ENCODE data around the gene ID3.

GRCh38 chr1:23515905-23516304 is 43.4 kb downstream of the ID3 start:
- no peak for TF ChIP-seq EZH2 (IDR thresholded peaks at IDR 0.05)
- TF ChIP-seq EZH2phosphoT487 (IDR thresholded peaks at IDR 0.05) = no peak

All from neural progenitor cell (in vitro differentiated cells).